ENCODE data around the gene EML2.

- no peak for TF ChIP-seq POLR2A (IDR thresholded peaks at IDR 0.05; ENCODE audit: low read depth, low read length)
- TF ChIP-seq SUPT20H (IDR thresholded peaks at IDR 0.05; ENCODE audit: borderline replicate concordance, control insufficient read depth, low read depth, low read length) = no peak
- no peak for TF ChIP-seq NR2F1 (conservative IDR thresholded peaks at IDR 0.05)
- no peak for TF ChIP-seq CTCF (IDR thresholded peaks at IDR 0.05 in 2 of 3, conservative IDR thresholded peaks at IDR 0.05 in 1 of 3; ENCODE audit: control insufficient read depth in 2 of 3, extremely low read depth in 1 of 3, insufficient read depth in 1 of 3, low read depth in 3 of 3, low read length in 3 of 3)
- no peak for TF ChIP-seq MEF2A (IDR thresholded peaks at IDR 0.05; ENCODE audit: insufficient read depth, low read depth, low read length)
- TF ChIP-seq ZBED1 (IDR thresholded peaks at IDR 0.05; ENCODE audit: borderline replicate concordance) = no peak
Measured at GRCh38 chr19:45664575-45664974, 25.4 kb upstream of the EML2 start.

Measured in GM12878 (cell line).